HCT116 (cell line): Measurements from ENCODE around the gene MCRIP2. TPM values are rescaled to one million over a fixed set of nuclear protein-coding genes. Genes with fewer than 3 reads are reported as not detected.

ENCODE experiments used
- ATAC-seq: fragments of 200-7000 bp; cut with Tn5 transposase; 2 replicates; pipeline ENCODE4 v1.9.1; 2020; ENCODE audit warnings: mild to moderate bottlenecking, moderate library complexity
- BruUV-seq: library from RNA; stranded (reverse); fragments of 400-500 nt; replicated peaks from 2 replicates; lab custom pipeline; 2021; lab: Mats Ljungman, UMichigan
- CTCF ChIA-PET: fragments of 300-600 bp; sonication (Branson Sonifier 250); formaldehyde crosslinking; loops from one replicate; lab custom pipeline; 2021; ENCODE audit warnings: antibody characterized with exemption; lab: Charles Lee
- POLR2A ChIA-PET: fragments of 300-600, 350-600 bp; sonication (Branson Sonifier 250); formaldehyde crosslinking; loops from one replicate; lab custom pipeline; 2021; ENCODE audit warnings: antibody characterized with exemption; lab: Charles Lee
- RAD21 ChIA-PET, 2 experiments: fragments of 300-600 bp; sonication (Branson Sonifier 250); formaldehyde crosslinking; loops; one replicate each; lab custom pipeline; 2023; ENCODE audit warnings: low total read pairs in 2 of 2; ENCODE audit not compliant: uncharacterized antibody in 2 of 2, unreplicated experiment in 2 of 2, low non-redundant PET in 1 of 2; lab: Charles Lee
- DNase-seq: peaks from one replicate; pipeline ENCODE4 v3.0.0-alpha.2; 2010; ENCODE audit warnings: low read depth, low spot score
- H2AFZ ChIP-seq: fragments of 200-600 bp; shearing (Covaris generic), sonication (generic); 2 replicates; pipeline ENCODE4 v1.6.1; 2017; ENCODE audit warnings: low read depth, mixed run types, mixed read lengths, antibody characterized with exemption, low read length; ENCODE audit not compliant: poor library complexity, severe bottlenecking
- H3K27ac ChIP-seq: 2 replicates; pipeline ENCODE4 v1.5.1; 2012; ENCODE audit warnings: low read depth, low read length
- H3K27me3 ChIP-seq: fragments of 200-600 bp; sonication (generic); 2 replicates; pipeline ENCODE4 v1.6.1; 2016; ENCODE audit warnings: mixed run types, low read length, mixed read lengths; ENCODE audit not compliant: insufficient read depth
- H3K36me3 ChIP-seq, 2 experiments: fragments of 200-500 bp in 1 of 2; fragments of 200-600 bp in 1 of 2; sonication (Bioruptor generic) in 1 of 2; sonication (generic) in 1 of 2; 2 replicates each; pipeline versions ENCODE4 v1.5.1 to v1.6.1; 2014 to 2016; ENCODE audit warnings: low read length in 2 of 2, inconsistent platforms in 1 of 2, mixed read lengths in 1 of 2, mixed run types in 1 of 2; ENCODE audit not compliant: insufficient read depth in 2 of 2, control insufficient read depth in 1 of 2
- H3K4me1 ChIP-seq, 2 experiments: fragments of 200-600 bp in 1 of 2; sonication (generic) in 1 of 2; 2 replicates each; pipeline versions ENCODE4 v1.5.1 to v1.6.1; 2012 to 2017; ENCODE audit warnings: low read length in 2 of 2, inconsistent platforms in 1 of 2, mild to moderate bottlenecking in 1 of 2, mixed read lengths in 1 of 2, mixed run types in 1 of 2, moderate library complexity in 1 of 2; ENCODE audit not compliant: insufficient read depth in 2 of 2, control insufficient read depth in 1 of 2
- H3K4me2 ChIP-seq: fragments of 200-600 bp; sonication (generic); 2 replicates; pipeline ENCODE4 v1.6.1; 2017; ENCODE audit warnings: mixed run types, low read length, mixed read lengths
- H3K4me3 ChIP-seq, 2 experiments: fragments of 200-600 bp in 1 of 2; sonication (generic) in 1 of 2; replicated peaks in 1 of 2; 2 replicates each; pipeline ENCODE4 v1.5.1; 2011 to 2016; ENCODE audit warnings: low read length in 2 of 2, control low read depth in 1 of 2, low read depth in 1 of 2, mild to moderate bottlenecking in 1 of 2, mixed read lengths in 1 of 2, mixed run types in 1 of 2
- H3K79me2 ChIP-seq: fragments of 200-600 bp; sonication (generic); 2 replicates; pipeline ENCODE4 v1.6.1; 2017; ENCODE audit warnings: mild to moderate bottlenecking, mixed run types, low read length, moderate library complexity, mixed read lengths; ENCODE audit not compliant: insufficient read depth
- H3K9ac ChIP-seq: fragments of 200-600 bp; sonication (generic); 2 replicates; pipeline ENCODE4 v1.6.1; 2016; ENCODE audit warnings: low read length, mixed read lengths
- H3K9me2 ChIP-seq: fragments of 200-600 bp; sonication (generic), shearing (Covaris generic); 2 replicates; pipeline ENCODE4 v1.6.1; 2017; ENCODE audit warnings: mixed run types, mild to moderate bottlenecking, moderate library complexity; ENCODE audit not compliant: insufficient read depth
- H3K9me3 ChIP-seq, 2 experiments: fragments of 200-500 bp in 1 of 2; fragments of 200-600 bp in 1 of 2; sonication (Bioruptor generic) in 1 of 2; sonication (generic) in 1 of 2; 2 replicates each; pipeline ENCODE4 v1.6.1; 2014 to 2017; ENCODE audit warnings: low read length in 2 of 2, mixed read lengths in 2 of 2, inconsistent platforms in 1 of 2, low read depth in 1 of 2, mild to moderate bottlenecking in 1 of 2, mixed run types in 1 of 2, moderate library complexity in 1 of 2; ENCODE audit not compliant: control insufficient read depth in 1 of 2, insufficient read depth in 1 of 2
- H4K20me1 ChIP-seq: fragments of 200-600 bp; sonication (generic), shearing (Covaris generic); 2 replicates; pipeline ENCODE4 v1.6.1; 2017; ENCODE audit warnings: mixed run types, mild to moderate bottlenecking, moderate library complexity; ENCODE audit not compliant: insufficient read depth
- ATF3 ChIP-seq: IDR thresholded peaks from 2 replicates; pipeline ENCODE4 v1.6.1; 2012
- CEBPB ChIP-seq: IDR thresholded peaks from 2 replicates; pipeline ENCODE4 v1.6.1; 2012; ENCODE audit warnings: low read depth
- CTCF ChIP-seq, 3 experiments: fragments of 200-600 bp in 1 of 3; sonication (generic) in 1 of 3; IDR thresholded peaks in 2 of 3; conservative IDR thresholded peaks in 1 of 3; 2 replicates each; pipeline ENCODE4 v1.5.1; 2012 to 2017; ENCODE audit warnings: low read depth in 2 of 3, low read length in 2 of 3, antibody characterized with exemption in 1 of 3, borderline replicate concordance in 1 of 3, control low read depth in 1 of 3, mild to moderate bottlenecking in 1 of 3, mixed read lengths in 1 of 3, mixed run types in 1 of 3, moderate library complexity in 1 of 3; ENCODE audit not compliant: insufficient read depth in 1 of 3
- EGR1 ChIP-seq: IDR thresholded peaks from 2 replicates; pipeline ENCODE4 v1.6.1; 2012; ENCODE audit warnings: low read depth
- ELF1 ChIP-seq: IDR thresholded peaks from 2 replicates; pipeline ENCODE4 v1.6.1; 2012; ENCODE audit warnings: low read depth, borderline replicate concordance
- FOSL1 ChIP-seq: IDR thresholded peaks from 2 replicates; pipeline ENCODE4 v1.6.1; 2012; ENCODE audit warnings: low read depth
- JUND ChIP-seq: IDR thresholded peaks from 2 replicates; pipeline ENCODE4 v1.6.1; 2012
- MAX ChIP-seq: IDR thresholded peaks from 2 replicates; pipeline ENCODE4 v1.6.1; 2012
- POLR2A ChIP-seq: IDR thresholded peaks from 2 replicates; pipeline ENCODE4 v1.7.0; 2011; ENCODE audit warnings: borderline replicate concordance; ENCODE audit not compliant: insufficient read depth, insufficient read length; ENCODE audit errors: extremely low read depth
- POLR2AphosphoS5 ChIP-seq: IDR thresholded peaks from 2 replicates; pipeline ENCODE4 v1.6.1; 2011; ENCODE audit warnings: mild to moderate bottlenecking, low read depth, low read length, moderate library complexity
- RAD21 ChIP-seq: IDR thresholded peaks from 2 replicates; pipeline ENCODE4 v1.6.1; 2012; ENCODE audit warnings: low read depth, mild to moderate bottlenecking
- SIN3A ChIP-seq: IDR thresholded peaks from 2 replicates; pipeline ENCODE4 v1.6.1; 2012; ENCODE audit warnings: low read depth
- SP1 ChIP-seq: IDR thresholded peaks from 2 replicates; pipeline ENCODE4 v1.6.1; 2012; ENCODE audit warnings: low read depth
- SRF ChIP-seq: IDR thresholded peaks from 2 replicates; pipeline ENCODE4 v1.6.1; 2012; ENCODE audit warnings: low read depth
- YY1 ChIP-seq: IDR thresholded peaks from 2 replicates; pipeline ENCODE4 v1.6.1; 2011; ENCODE audit warnings: low read length, low read depth, moderate library complexity, mild to moderate bottlenecking; ENCODE audit not compliant: insufficient replicate concordance; ENCODE audit errors: extremely low read depth
- ZFX ChIP-seq: fragments of 450-650 bp; IDR thresholded peaks from 2 replicates; pipeline ENCODE4 v1.6.1; 2017
- intact Hi-C: fragments of 100-400 bp; cut with micrococcal nuclease; formaldehyde crosslinking; loops from 2 replicates; pipeline ENCODE4 v1.10.0; 2022
- total RNA-seq: library from RNA; stranded (reverse); gene quantifications from one replicate; pipeline ENCODE4 v1.2.1, GENCODE V29; 2021; ENCODE audit not compliant: unreplicated experiment

Gene MCRIP2
- total RNA-seq, 1 experiment from 2014 or later = 34.9 TPM

- Histone ChIP-seq H3K27ac (no peak overlapping the region), H3K27me3 (no peaks in the 10 kb centered on the region)
- TF ChIP-seq EGR1 (no peak), ELF1 (no peak), CEBPB (no peak), ATF3 (no peak), YY1 (no peak), POLR2AphosphoS5 (no peak), FOSL1 (no peak), SRF (no peak), POLR2A (no peak), ZFX (no peak), RAD21 (no peak), SP1 (no peak), JUND (no peak), SIN3A (no peak), CTCF (IDR thresholded peaks at IDR 0.05 in 2 of 3, conservative IDR thresholded peaks at IDR 0.05 in 1 of 3; ENCODE audit: borderline replicate concordance in 1 of 3, insufficient read depth in 1 of 3, low read depth in 2 of 3, low read length in 2 of 3) (no peak), MAX (no peak)
- TF ChIP-seq, all 23 proteins: peak for 0
- ChIA-PET POLR2A (no interaction called here), CTCF (no interaction called here), RAD21 (no interaction called here)
- ATAC-seq (no peak), DNase-seq (no peak)
- intact Hi-C loops = no loop called here
- Histone ChIP-seq H3K36me3 (peaks cover 0 to 14% of the 10 kb centered on the region in 2 experiments; a peak in 3 of 4 replicates), H4K20me1 (no peaks in the 10 kb centered on the region), H3K9me2 (no peaks in the 10 kb centered on the region), H3K4me3 (no peak overlapping the region), H3K9me3 (no peaks in the 10 kb centered on the region), H3K9ac (no peak overlapping the region), H3K4me1 (peaks cover 2 to 21% of the 10 kb centered on the region in 2 experiments; a peak in 3 of 4 replicates), H3K4me2 (no peak overlapping the region), H2AFZ (no peak overlapping the region), H3K79me2 (peaks cover 14% of the 10 kb centered on the region)
- BruUV-seq = no TSS peak
Observed at GRCh38 chr16:676913-677312, 35.3 kb downstream of the MCRIP2 start.
